Measurements from ENCODE around the gene COL8A1.

GRCh38 chr3:99620976-99621375 is 17.4 kb upstream of the COL8A1 start:
- TF ChIP-seq, protein P1, sequence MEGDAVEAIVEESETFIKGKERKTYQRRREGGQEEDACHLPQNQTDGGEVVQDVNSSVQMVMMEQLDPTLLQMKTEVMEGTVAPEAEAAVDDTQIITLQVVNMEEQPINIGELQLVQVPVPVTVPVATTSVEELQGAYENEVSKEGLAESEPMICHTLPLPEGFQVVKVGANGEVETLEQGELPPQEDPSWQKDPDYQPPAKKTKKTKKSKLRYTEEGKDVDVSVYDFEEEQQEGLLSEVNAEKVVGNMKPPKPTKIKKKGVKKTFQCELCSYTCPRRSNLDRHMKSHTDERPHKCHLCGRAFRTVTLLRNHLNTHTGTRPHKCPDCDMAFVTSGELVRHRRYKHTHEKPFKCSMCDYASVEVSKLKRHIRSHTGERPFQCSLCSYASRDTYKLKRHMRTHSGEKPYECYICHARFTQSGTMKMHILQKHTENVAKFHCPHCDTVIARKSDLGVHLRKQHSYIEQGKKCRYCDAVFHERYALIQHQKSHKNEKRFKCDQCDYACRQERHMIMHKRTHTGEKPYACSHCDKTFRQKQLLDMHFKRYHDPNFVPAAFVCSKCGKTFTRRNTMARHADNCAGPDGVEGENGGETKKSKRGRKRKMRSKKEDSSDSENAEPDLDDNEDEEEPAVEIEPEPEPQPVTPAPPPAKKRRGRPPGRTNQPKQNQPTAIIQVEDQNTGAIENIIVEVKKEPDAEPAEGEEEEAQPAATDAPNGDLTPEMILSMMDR (IDR thresholded peaks at IDR 0.05): no peak
- TF ChIP-seq POLR2A (IDR thresholded peaks at IDR 0.05) (no peak), POLR2AphosphoS5 (IDR thresholded peaks at IDR 0.05; ENCODE audit: insufficient read depth in 1 of 2, low read depth in 1 of 2) (no peak)

All from vagina (tissue), 2 donors.